ENCODE measurements around the gene KRTAP5-3.

Gene KRTAP5-3

GRCh38 chr11:1570531-1570895, 37.8 kb downstream of the KRTAP5-3 start:
- peaks cover 0 to 72% (median 60%) of the 10 kb centered on the region in 4 donors for H3K4me1 ChIP-seq
- intact Hi-C loops (cut with DNase I; ENCODE audit: low total_unique reads): loop anchor here (10.0 kb wide), 1 partner anchor 116 kb away; no protein-coding TSS in a partner anchor

GRCh38 chr11:1570001-1570453, 38.2 kb downstream of the KRTAP5-3 start:
- Histone ChIP-seq H3K27ac (peak overlapping the region; percentile 85 to 89), H3K36me3 (peaks cover 0 to 9% (median 0%) of the 10 kb centered on the region in 3 donors), H3K4me1 (peaks cover 0 to 75% (median 64%) of the 10 kb centered on the region in 4 donors), H3K4me3 (peak overlapping the region; percentile 65 to 85), H3K9me3 (no peaks in the 10 kb centered on the region), H3K27me3 (no peaks in the 10 kb centered on the region)
- TF ChIP-seq CTCF (IDR thresholded peaks at IDR 0.05): no peak
- intact Hi-C loops (cut with DNase I; ENCODE audit: low total_unique reads): loop anchor here (10.0 kb wide), 1 partner anchor 115 kb away; no protein-coding TSS in a partner anchor
- DNase-seq: no peak

More at GRCh38 chr11:1570531-1570895, 37.8 kb downstream of the KRTAP5-3 start:
- peak overlapping the region; percentile 85 to 89 for H3K27ac ChIP-seq
- H3K4me3 ChIP-seq: peak overlapping the region; percentile 65 to 85
- no peaks in the 10 kb centered on the region for H3K9me3 ChIP-seq
- H3K27me3 ChIP-seq: no peaks in the 10 kb centered on the region
- TF ChIP-seq CTCF (IDR thresholded peaks at IDR 0.05): no peak
- peaks cover 0 to 4% (median 0%) of the 10 kb centered on the region in 3 donors for H3K36me3 ChIP-seq
- DNase-seq: no peak

DNA sequence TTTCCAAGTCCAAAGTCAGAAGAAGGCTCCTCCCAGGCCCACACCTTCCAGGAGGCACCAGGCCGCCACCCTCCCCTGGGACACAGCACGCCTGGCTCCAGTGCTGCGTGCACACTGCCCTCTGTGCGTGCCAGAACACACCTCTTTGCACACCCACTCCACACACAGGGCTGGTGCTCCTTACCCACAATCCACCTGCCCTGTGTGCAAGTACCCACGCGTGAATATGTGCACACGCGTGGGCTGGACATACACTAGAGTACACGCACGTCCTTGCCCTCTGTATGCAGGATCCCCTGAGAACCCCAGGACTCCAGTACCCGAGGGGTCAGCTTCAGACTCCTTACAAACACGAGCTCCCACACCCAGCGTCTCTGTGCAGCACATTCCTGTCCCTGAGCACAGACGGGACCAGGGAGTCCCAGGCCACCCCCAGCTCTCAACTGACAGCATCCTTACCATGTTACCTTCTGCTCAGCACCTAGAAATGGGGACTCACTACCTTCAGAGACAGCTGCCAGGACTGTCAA, 38.9 kb downstream of the KRTAP5-3 start:
- H3K36me3 ChIP-seq: peaks cover 0 to 10% (median 0%) of the 10 kb centered on the region in 3 donors
- intact Hi-C loops (cut with DNase I; ENCODE audit: low total_unique reads): loop anchor here (10.0 kb wide), 1 partner anchor 185 kb away; the partner anchor contains the start of gene IFITM10
- no peak for DNase-seq
- no peaks in the 10 kb centered on the region for H3K27me3 ChIP-seq
- no peaks in the 10 kb centered on the region for H3K9me3 ChIP-seq
- peak overlapping the region in 1 of 2 donors; percentile 85 for H3K27ac ChIP-seq
- TF ChIP-seq CTCF (IDR thresholded peaks at IDR 0.05): no peak
- H3K4me3 ChIP-seq: no peak overlapping the region
- H3K4me1 ChIP-seq: peaks cover 0 to 80% (median 68%) of the 10 kb centered on the region in 4 donors

- TF ChIP-seq CTCF (IDR thresholded peaks at IDR 0.05): no peak
- Histone ChIP-seq H3K27me3 (no peaks in the 10 kb centered on the region), H3K36me3 (peaks cover 3 to 18% (median 6%) of the 10 kb centered on the region in 3 donors), H3K27ac (peak overlapping the region in 1 of 2 donors; percentile 85), H3K4me3 (no peak overlapping the region), H3K9me3 (no peaks in the 10 kb centered on the region), H3K4me1 (peaks cover 0 to 75% (median 64%) of the 10 kb centered on the region in 4 donors)
- DNase-seq: peak in 1 of 2 donors; percentile 21
- intact Hi-C loops (cut with DNase I; ENCODE audit: low total_unique reads): loop anchor here (10.0 kb wide), 1 partner anchor 186 kb away; the partner anchor contains the start of gene IFITM10
Observed at GRCh38 chr11:1568441-1568911, 39.8 kb downstream of the KRTAP5-3 start.

GRCh38 chr11:1567721-1568100, 40.6 kb downstream of the KRTAP5-3 start:
- H3K4me3 ChIP-seq: no peak overlapping the region
- no peak for TF ChIP-seq CTCF (IDR thresholded peaks at IDR 0.05)
- DNase-seq: no peak

More at GRCh38 chr11:1567721-1568100, 40.6 kb downstream of the KRTAP5-3 start:
- peaks cover 9 to 25% (median 14%) of the 10 kb centered on the region in 3 donors for H3K36me3 ChIP-seq
- intact Hi-C loops (cut with DNase I; ENCODE audit: low total_unique reads): loop anchor here (10.0 kb wide), 1 partner anchor 187 kb away; the partner anchor contains the start of gene IFITM10
- peaks cover 0 to 67% (median 56%) of the 10 kb centered on the region in 4 donors for H3K4me1 ChIP-seq
- H3K9me3 ChIP-seq: no peaks in the 10 kb centered on the region
- H3K27ac ChIP-seq: no peak overlapping the region
- H3K27me3 ChIP-seq: no peaks in the 10 kb centered on the region
